HepG2 (cell line): Measurements from ENCODE around the gene TEX261. TPM values are rescaled to one million over a fixed set of nuclear protein-coding genes. Genes with fewer than 3 reads are reported as not detected.

Source experiments
- ATAC-seq: fragments of 200-7000 bp; cut with Tn5 transposase; 3 replicates; pipeline ENCODE4 v1.9.1; 2020; ENCODE audit warnings: mild to moderate bottlenecking, moderate library complexity
- BruUV-seq: library from RNA; stranded (reverse); fragments of 400-500 nt; replicated peaks from 2 replicates; lab custom pipeline; 2021; lab: Mats Ljungman, UMichigan
- CTCF ChIA-PET: fragments of 300-600 bp; formaldehyde crosslinking; extraction: SDS; loops from one replicate; lab custom pipeline; 2021; ENCODE audit warnings: low total read pairs, inconsistent platforms, low intra/inter-chr PET ratio; lab: Yijun Ruan, JAX
- POLR2A ChIA-PET: fragments of 350-600 bp; sonication (Branson Sonifier 250); formaldehyde crosslinking; loops from one replicate; lab custom pipeline; 2020; ENCODE audit warnings: antibody characterized with exemption, inconsistent platforms; lab: Yijun Ruan, JAX
- DNase-seq: peaks from one replicate; pipeline ENCODE4 v3.0.0-alpha.2; 2015; ENCODE audit warnings: low spot score
- FAIRE-seq: peaks from 3 replicates; lab custom pipeline; 2011; peaks lifted over from hg19 to GRCh38; lab: Jason Lieb, UNC
- H2AFZ ChIP-seq: one replicate; pipeline ENCODE4 v1.6.1; 2011; ENCODE audit warnings: low read length, inconsistent platforms
- H3K27ac ChIP-seq: fragments of 300-600 bp; 3 replicates; pipeline ENCODE4 v1.8.0; 2011; ENCODE audit warnings: mixed run types, mild to moderate bottlenecking, mixed read lengths, low read length, inconsistent platforms; ENCODE audit not compliant: insufficient read depth; ENCODE audit errors: extremely low read length
- H3K27me3 ChIP-seq, 2 experiments: fragments of 200-600 bp in 1 of 2; 2 replicates in 1 of 2; 3 replicates in 1 of 2; pipeline versions ENCODE4 v1.6.0 to v1.8.0; 2011; ENCODE audit warnings: low read length in 2 of 2, mild to moderate bottlenecking in 2 of 2, moderate library complexity in 2 of 2, inconsistent platforms in 1 of 2; ENCODE audit not compliant: insufficient read depth in 2 of 2, control insufficient read depth in 1 of 2
- H3K36me3 ChIP-seq, 2 experiments: fragments of 200-600 bp in 1 of 2; replicated peaks in 1 of 2; 2 replicates in 1 of 2; 3 replicates in 1 of 2; pipeline versions ENCODE4 v1.5.1 to v1.8.0; 2011; ENCODE audit warnings: low read length in 2 of 2, inconsistent platforms in 1 of 2; ENCODE audit not compliant: insufficient read depth in 2 of 2, control insufficient read depth in 1 of 2
- H3K4me1 ChIP-seq: 2 replicates; pipeline ENCODE4 v1.5.1; 2012; ENCODE audit warnings: low read length, inconsistent platforms; ENCODE audit not compliant: insufficient read depth
- H3K4me2 ChIP-seq: 2 replicates; pipeline ENCODE4 v1.6.0; 2011; ENCODE audit warnings: low read depth, low read length, inconsistent platforms
- H3K4me3 ChIP-seq, 3 experiments: fragments of 200-600 bp in 1 of 3; sonication (generic), shearing (Covaris generic) in 1 of 3; replicated peaks in 1 of 3; 2 replicates each; pipeline ENCODE4 v1.5.1; 2011 to 2016; ENCODE audit warnings: low read length in 3 of 3, inconsistent platforms in 2 of 3, low read depth in 2 of 3, mild to moderate bottlenecking in 2 of 3, control low read depth in 1 of 3, mixed read lengths in 1 of 3; ENCODE audit not compliant: insufficient read depth in 1 of 3
- H3K79me2 ChIP-seq: one replicate; pipeline ENCODE4 v1.6.1; 2011; ENCODE audit warnings: low read length, inconsistent platforms; ENCODE audit not compliant: insufficient read depth
- H3K9ac ChIP-seq: 2 replicates; pipeline ENCODE4 v1.6.0; 2011; ENCODE audit warnings: mild to moderate bottlenecking, low read depth, low read length, inconsistent platforms; ENCODE audit not compliant: insufficient read depth
- H3K9me3 ChIP-seq: 2 replicates; pipeline ENCODE4 v1.5.1; 2012; ENCODE audit warnings: mild to moderate bottlenecking, low read length
- H4K20me1 ChIP-seq: 2 replicates; pipeline ENCODE4 v1.6.0; 2011; ENCODE audit warnings: inconsistent platforms, mild to moderate bottlenecking, low read length, moderate library complexity; ENCODE audit not compliant: insufficient read depth
- GATAD1 ChIP-seq: IDR thresholded peaks from 2 replicates; pipeline ENCODE4 v1.6.1; 2016; ENCODE audit warnings: missing genetic modification reagents, missing compliant biosample characterization
- IKZF1 ChIP-seq: fragments of 450-650 bp; IDR thresholded peaks from 2 replicates; pipeline ENCODE4 v1.7.1; 2016
- MED13 ChIP-seq: sonication (generic); formaldehyde crosslinking; IDR thresholded peaks from 2 replicates; pipeline ENCODE4 v1.5.0; 2020; ENCODE audit warnings: missing genetic modification reagents
- RFX1 ChIP-seq: fragments of 450-650 bp; IDR thresholded peaks from 2 replicates; pipeline ENCODE4 v1.6.1; 2017
- SRF ChIP-seq: IDR thresholded peaks from 2 replicates; pipeline ENCODE4 v1.6.1; 2011; ENCODE audit warnings: mild to moderate bottlenecking, low read depth, low read length, moderate library complexity
- ZNF333 ChIP-seq: sonication (generic); formaldehyde crosslinking; IDR thresholded peaks from 2 replicates; pipeline ENCODE4 v1.4.0; 2020; ENCODE audit warnings: mild to moderate bottlenecking, missing genetic modification reagents, borderline replicate concordance
- WGBS: methylation state at CpG from one replicate; pipeline ENCODE4 v1.1.6; 2017; ENCODE audit warnings: low lambda C conversion rate; 5-methylcytosine and 5-hydroxymethylcytosine counted together
- in situ Hi-C: cut with HindIII; loops from 2 replicates; pipeline ENCODE4 v1.10.0; 2017; ENCODE audit warnings: low pct_unique_long_range_greater_than_20kb; ENCODE audit not compliant: extremely low pct_ligation_motif_present
- intact Hi-C: fragments of 100-400 bp; cut with micrococcal nuclease; formaldehyde crosslinking; loops from one replicate; pipeline ENCODE4 v1.10.0; 2022; ENCODE audit not compliant: unreplicated experiment
- polyA plus RNA-seq, 8 experiments: library from polyadenylated mRNA; depleted of rRNA in 3 of 8; stranded (reverse) in 7 of 8; unstranded in 1 of 8; fragments of >200 nt; fragmentation: Illumina TruSeq in 4 of 8; extraction: Trizol in 4 of 8; gene quantifications; 2 replicates each; pipeline versions ENCODE4 v1.2.1 to v1.2.3, GENCODE V29; 2011 to 2016; ENCODE audit warnings: low read depth in 4 of 8, missing spikeins in 1 of 8, mixed read lengths in 1 of 8; ENCODE audit not compliant: insufficient read depth in 1 of 8
- total RNA-seq, 5 experiments: library from RNA; depleted of rRNA; stranded (reverse); fragments of >200 nt; fragmentation: Illumina TruSeq; extraction: Trizol; gene quantifications; 2 replicates each; pipeline ENCODE4 v1.2.3, GENCODE V29; 2016; ENCODE audit warnings: low read depth in 1 of 5
- TF ChIP-seq, protein P1 (sequence below): sonication (generic); formaldehyde crosslinking; IDR thresholded peaks from 2 replicates; pipeline ENCODE4 v1.4.0; 2020; ENCODE audit warnings: missing genetic modification reagents, borderline replicate concordance
- TF ChIP-seq, protein P2 (sequence below): sonication (generic); formaldehyde crosslinking; IDR thresholded peaks from 2 replicates; pipeline ENCODE4 v1.4.0; 2020; ENCODE audit warnings: missing genetic modification reagents; ENCODE audit errors: not compliant biosample characterization

The TEX261 gene
- total and polyA plus RNA-seq, 2 of the 13 experiments (the other 11 are each of a cell fraction or from before 2014, with no cell fraction given) = 43.8 to 78.7 TPM

DNA sequence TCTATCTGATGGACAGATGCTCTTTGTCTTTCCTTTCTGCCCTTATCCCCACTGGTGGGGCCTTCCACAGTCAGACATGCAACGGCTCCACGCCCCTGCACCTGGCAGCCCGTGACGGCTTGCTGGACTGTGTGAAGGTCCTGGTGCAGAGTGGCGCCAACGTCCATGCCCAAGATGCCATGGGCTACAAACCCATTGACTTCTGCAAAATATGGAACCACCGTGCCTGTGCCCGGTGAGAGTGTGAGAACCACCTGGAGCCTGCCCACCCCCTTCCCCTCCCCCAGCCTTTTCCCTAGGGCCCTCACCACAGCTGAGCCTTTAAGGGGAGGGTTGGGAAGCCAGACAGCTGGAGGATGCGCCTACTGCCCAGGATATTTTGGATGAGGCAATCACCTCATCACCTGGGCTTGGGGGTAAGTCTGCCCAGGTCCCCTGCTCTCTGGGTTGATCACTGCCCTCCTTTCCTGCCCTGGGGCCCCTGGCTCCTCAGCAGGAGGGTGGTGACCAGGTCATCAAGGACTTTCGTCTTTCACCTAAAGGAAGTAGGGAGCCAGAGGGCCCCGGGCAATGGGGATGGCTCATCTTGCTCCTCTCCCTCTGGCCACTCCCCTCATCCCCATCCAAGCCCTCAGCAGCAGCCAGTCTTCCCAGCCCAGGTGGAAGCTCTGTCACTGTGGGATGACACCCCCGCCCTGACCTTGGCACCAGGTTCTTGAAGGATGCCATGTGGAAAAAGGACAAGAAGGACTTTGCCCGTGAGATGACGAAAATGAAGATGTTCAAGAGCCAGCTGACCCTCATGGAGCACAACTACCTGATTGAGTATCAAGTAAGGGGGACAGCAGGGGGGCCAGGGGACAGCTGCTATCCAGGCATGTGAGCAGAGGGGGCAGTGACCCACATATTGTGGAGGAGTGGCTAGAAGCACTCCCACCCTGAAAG lies 12.5 kb downstream of the TEX261 start:
- Histone ChIP-seq H3K4me2 (no peak overlapping the region), H3K36me3 (peaks cover 12 to 14% of the 10 kb centered on the region in 2 experiments), H3K27me3 (no peaks in the 10 kb centered on the region), H3K79me2 (no peaks in the 10 kb centered on the region), H2AFZ (no peak overlapping the region)
- no peak for ATAC-seq
- CTCF ChIA-PET = no interaction called here
- TF ChIP-seq, protein P1, sequence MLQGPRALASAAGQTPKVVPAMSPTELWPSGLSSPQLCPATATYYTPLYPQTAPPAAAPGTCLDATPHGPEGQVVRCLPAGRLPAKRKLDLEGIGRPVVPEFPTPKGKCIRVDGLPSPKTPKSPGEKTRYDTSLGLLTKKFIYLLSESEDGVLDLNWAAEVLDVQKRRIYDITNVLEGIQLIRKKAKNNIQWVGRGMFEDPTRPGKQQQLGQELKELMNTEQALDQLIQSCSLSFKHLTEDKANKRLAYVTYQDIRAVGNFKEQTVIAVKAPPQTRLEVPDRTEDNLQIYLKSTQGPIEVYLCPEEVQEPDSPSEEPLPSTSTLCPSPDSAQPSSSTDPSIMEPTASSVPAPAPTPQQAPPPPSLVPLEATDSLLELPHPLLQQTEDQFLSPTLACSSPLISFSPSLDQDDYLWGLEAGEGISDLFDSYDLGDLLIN = no peak
- no peak for TF ChIP-seq IKZF1
- TF ChIP-seq RFX1 = no peak
- no peak for TF ChIP-seq MED13 (CRISPR knock-in tag)
- TF ChIP-seq, protein P2, sequence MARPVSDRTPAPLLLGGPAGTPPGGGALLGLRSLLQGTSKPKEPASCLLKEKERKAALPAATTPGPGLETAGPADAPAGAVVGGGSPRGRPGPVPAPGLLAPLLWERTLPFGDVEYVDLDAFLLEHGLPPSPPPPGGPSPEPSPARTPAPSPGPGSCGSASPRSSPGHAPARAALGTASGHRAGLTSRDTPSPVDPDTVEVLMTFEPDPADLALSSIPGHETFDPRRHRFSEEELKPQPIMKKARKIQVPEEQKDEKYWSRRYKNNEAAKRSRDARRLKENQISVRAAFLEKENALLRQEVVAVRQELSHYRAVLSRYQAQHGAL (CRISPR knock-in tag) = no peak
- TF ChIP-seq GATAD1 (CRISPR knock-in tag) = no peak
- no peak for TF ChIP-seq SRF
- TF ChIP-seq ZNF333 (CRISPR knock-in tag) = no peak
- TF ChIP-seq, all 625 proteins: peak for 0
- DNase-seq (no peak), FAIRE-seq (no peak)
- Histone ChIP-seq H3K9me3 (no peaks in the 10 kb centered on the region), H3K9ac (no peak overlapping the region), H4K20me1 (no peaks in the 10 kb centered on the region), H3K27ac (no peak overlapping the region), H3K4me3 (no peak overlapping the region), H3K4me1 (peaks cover 8% of the 10 kb centered on the region)
- BruUV-seq = no TSS peak
- in situ Hi-C loops (no loop called here), intact Hi-C loops (no loop called here)
- WGBS = 92% methylated on average over 13 of the region's 14 CpGs
- POLR2A ChIA-PET = no interaction called here
